ENCODE data around the gene RBM44. TPM values are rescaled to one million over a fixed set of nuclear protein-coding genes. Genes with fewer than 3 reads are reported as not detected.
A peak's percentile ranks its signal among the peaks of the same experiment; 100 is the strongest.

RBM44 gene
- total RNA-seq, 4 donors from 2014 or later, result 0.07 to 0.51 (median 0.26) TPM

GRCh38 chr2:237876061-237876526 is 77.5 kb downstream of the RBM44 start:
- intact Hi-C loops (cut with DNase I; ENCODE audit: low total_unique reads), result no loop called here
- in situ Hi-C loops (cut with MboI; ENCODE audit: low sequenced_read_pairs in 4 of 4), result no loop called here
- TF ChIP-seq POLR2A (IDR thresholded peaks at IDR 0.05), result no peak
- TF ChIP-seq, protein P1, sequence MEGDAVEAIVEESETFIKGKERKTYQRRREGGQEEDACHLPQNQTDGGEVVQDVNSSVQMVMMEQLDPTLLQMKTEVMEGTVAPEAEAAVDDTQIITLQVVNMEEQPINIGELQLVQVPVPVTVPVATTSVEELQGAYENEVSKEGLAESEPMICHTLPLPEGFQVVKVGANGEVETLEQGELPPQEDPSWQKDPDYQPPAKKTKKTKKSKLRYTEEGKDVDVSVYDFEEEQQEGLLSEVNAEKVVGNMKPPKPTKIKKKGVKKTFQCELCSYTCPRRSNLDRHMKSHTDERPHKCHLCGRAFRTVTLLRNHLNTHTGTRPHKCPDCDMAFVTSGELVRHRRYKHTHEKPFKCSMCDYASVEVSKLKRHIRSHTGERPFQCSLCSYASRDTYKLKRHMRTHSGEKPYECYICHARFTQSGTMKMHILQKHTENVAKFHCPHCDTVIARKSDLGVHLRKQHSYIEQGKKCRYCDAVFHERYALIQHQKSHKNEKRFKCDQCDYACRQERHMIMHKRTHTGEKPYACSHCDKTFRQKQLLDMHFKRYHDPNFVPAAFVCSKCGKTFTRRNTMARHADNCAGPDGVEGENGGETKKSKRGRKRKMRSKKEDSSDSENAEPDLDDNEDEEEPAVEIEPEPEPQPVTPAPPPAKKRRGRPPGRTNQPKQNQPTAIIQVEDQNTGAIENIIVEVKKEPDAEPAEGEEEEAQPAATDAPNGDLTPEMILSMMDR (IDR thresholded peaks at IDR 0.05 in 4 of 5, conservative IDR thresholded peaks at IDR 0.05 in 1 of 5), result no peak
- DNase-seq (no peak), ATAC-seq (no peak)
- Histone ChIP-seq H3K4me1 (peaks cover 30 to 32% of the 10 kb centered on the region in 2 donors), H3K27ac (peak overlapping the region in 2 of 4 donors; percentile 16 to 29), H3K4me3 (no peak overlapping the region), H3K27me3 (no peaks in the 10 kb centered on the region), H3K36me3 (no peaks in the 10 kb centered on the region), H3K9me3 (no peaks in the 10 kb centered on the region)

- intact Hi-C loops (cut with DNase I; ENCODE audit: low total_unique reads) (no loop called here), in situ Hi-C loops (cut with MboI; ENCODE audit: low sequenced_read_pairs in 4 of 4) (no loop called here)
- no peak for TF ChIP-seq POLR2A (IDR thresholded peaks at IDR 0.05)
- TF ChIP-seq, protein P1 (IDR thresholded peaks at IDR 0.05 in 4 of 5, conservative IDR thresholded peaks at IDR 0.05 in 1 of 5), result no peak
- Histone ChIP-seq H3K4me3 (no peak overlapping the region), H3K27me3 (no peaks in the 10 kb centered on the region), H3K27ac (peak overlapping the region in 2 of 4 donors; percentile 16 to 71), H3K9me3 (no peaks in the 10 kb centered on the region), H3K36me3 (no peaks in the 10 kb centered on the region), H3K4me1 (peaks cover 30 to 32% of the 10 kb centered on the region in 2 donors)
- DNase-seq, result no peak
- ATAC-seq, result no peak
Observed at GRCh38 chr2:237876532-237876931, 78.0 kb downstream of the RBM44 start.

DNA sequence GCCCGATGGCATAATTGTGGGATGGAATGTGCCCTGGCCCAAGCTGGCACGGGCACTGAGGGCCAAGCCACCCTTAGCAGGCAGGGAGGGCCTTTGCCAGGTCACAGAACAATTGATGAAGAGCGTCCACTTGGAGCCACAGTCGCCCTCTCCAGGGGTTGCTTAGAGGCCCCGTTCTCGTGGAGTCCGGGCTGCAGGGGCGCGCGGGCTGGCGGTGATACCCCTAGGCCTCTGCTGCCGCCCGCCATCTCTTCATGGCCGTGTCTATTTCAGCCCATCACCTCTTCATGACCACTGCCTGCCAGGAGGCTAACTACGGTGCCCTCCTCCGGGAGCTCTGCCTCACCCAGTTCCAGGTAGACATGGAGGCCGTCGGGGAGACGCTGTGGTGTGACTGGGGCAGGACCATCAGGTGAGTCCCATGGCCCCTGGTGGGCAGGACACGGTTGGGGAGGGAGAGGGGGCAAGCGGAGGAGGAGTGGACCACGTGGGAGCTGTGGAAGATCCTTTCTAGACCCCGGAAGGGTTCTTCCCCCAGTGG is 78.4 kb downstream of the RBM44 start:
- in situ Hi-C loops (cut with MboI; ENCODE audit: low sequenced_read_pairs in 4 of 4), result no loop called here
- no peak for ATAC-seq

DNA sequence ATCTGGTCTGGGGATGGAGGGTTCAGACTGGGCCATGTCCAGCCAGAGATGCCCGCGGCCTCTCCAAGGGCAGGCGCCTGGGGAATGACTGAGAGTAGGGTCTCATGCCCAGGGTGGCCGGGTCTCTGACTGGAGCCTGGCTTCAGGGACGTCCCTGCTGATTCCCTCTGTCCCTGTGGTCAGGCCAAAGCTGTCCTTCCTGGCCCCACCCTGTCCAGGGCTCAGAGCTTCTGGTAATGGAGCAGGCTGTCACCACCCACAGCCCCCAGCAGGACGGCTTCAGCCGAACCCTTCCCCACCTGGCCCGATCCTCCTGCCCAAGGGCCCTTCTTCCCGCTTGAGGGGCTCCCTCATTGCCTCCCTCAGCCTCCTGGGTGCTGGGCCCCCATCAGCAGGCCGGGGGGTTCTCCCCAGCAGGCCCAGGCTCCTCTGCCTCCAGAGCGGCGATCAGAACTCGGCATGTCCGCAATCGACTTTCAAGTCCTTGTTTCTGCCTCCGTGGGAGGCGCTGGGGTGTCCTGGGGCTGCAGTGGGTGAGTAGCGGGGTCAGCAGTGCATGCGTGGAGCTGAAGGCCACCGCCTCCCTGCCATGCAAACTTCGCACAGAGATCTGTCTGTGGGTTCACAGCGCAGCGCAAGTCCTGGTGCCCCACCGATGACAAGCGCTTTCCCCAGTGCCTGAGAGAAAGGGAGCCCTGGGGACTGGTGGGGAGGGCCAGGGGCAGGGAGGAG is 79.2 kb downstream of the RBM44 start:
- ATAC-seq (no peak), DNase-seq (no peak)
- intact Hi-C loops (cut with DNase I; ENCODE audit: low total_unique reads) (no loop called here), in situ Hi-C loops (cut with MboI; ENCODE audit: low sequenced_read_pairs in 4 of 4) (no loop called here)
- Histone ChIP-seq H3K9me3 (no peaks in the 10 kb centered on the region), H3K4me3 (no peak overlapping the region), H3K27me3 (no peaks in the 10 kb centered on the region), H3K36me3 (no peaks in the 10 kb centered on the region), H3K27ac (peak overlapping the region in 3 of 4 donors; percentile 30 to 71 (median 37)), H3K4me1 (peaks cover 32 to 34% of the 10 kb centered on the region in 2 donors)
- TF ChIP-seq POLR2A (IDR thresholded peaks at IDR 0.05), result no peak
- TF ChIP-seq, protein P1 (IDR thresholded peaks at IDR 0.05 in 4 of 5, conservative IDR thresholded peaks at IDR 0.05 in 1 of 5), result no peak

More for the DNA sequence above, 78.4 kb downstream of the RBM44 start:
- Histone ChIP-seq H3K27me3 (no peaks in the 10 kb centered on the region), H3K27ac (peak overlapping the region in 2 of 4 donors; percentile 16 to 71), H3K4me3 (no peak overlapping the region), H3K36me3 (no peaks in the 10 kb centered on the region), H3K4me1 (peaks cover 30 to 32% of the 10 kb centered on the region in 2 donors), H3K9me3 (no peaks in the 10 kb centered on the region)
- no peak for TF ChIP-seq POLR2A (IDR thresholded peaks at IDR 0.05)
- TF ChIP-seq, protein P1 (IDR thresholded peaks at IDR 0.05 in 4 of 5, conservative IDR thresholded peaks at IDR 0.05 in 1 of 5), result no peak
- intact Hi-C loops (cut with DNase I; ENCODE audit: low total_unique reads), result no loop called here
- no peak for DNase-seq

Data from gastrocnemius medialis (tissue), 4 donors.